MM.1S (cell line): ENCODE results near the gene STARD3.

ENCODE experiments used
- CTCF ChIP-seq: fragments of 300-600 bp; sonication (generic); IDR thresholded peaks from 2 replicates; pipeline ENCODE4 v1.5.1; 2016; ENCODE audit warnings: antibody characterized with exemption, low read length, mixed read lengths
- EZH2phosphoT487 ChIP-seq: fragments of 300-600 bp; sonication (generic); IDR thresholded peaks from 2 replicates; pipeline ENCODE4 v1.6.1; 2018; ENCODE audit warnings: antibody characterized with exemption, low read length

- TF ChIP-seq CTCF (no peak), EZH2phosphoT487 (no peak)
Measured at GRCh38 chr17:39677072-39677471, 40.1 kb downstream of the STARD3 start.
